Glomerular visceral epithelial cell (primary cell): Measurements from ENCODE around the gene KCNJ13.
"Not testable (repeated sequence)": the region's sequence is repeated elsewhere in the genome, so short reads cannot be mapped to it uniquely, and the experiment has no call there.

ENCODE experiments used
- DNase-seq: peaks from one replicate; pipeline ENCODE4 v3.0.0-alpha.2; 2016; ENCODE audit errors: extremely low spot score

KCNJ13 gene

DNA sequence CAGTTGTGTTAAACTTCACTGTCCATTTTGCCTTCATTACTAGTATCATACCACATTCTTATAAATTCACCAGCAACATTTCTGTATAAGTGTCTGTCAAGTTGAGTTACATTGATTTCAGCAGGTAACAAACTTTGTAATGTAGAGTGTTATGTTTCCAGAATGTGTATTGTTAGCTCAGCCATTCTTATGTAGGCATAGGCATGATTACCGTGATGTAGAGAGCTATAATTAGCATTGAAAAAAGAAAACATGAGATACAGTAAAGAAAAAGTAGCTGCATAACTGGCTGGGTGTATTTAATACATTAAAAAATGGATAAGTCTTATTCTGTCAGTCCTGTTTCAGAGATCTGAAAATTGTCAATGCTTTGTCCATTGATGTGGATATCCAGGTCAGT, 8.5 kb downstream of the KCNJ13 start:
- DNase-seq: no peak

DNA sequence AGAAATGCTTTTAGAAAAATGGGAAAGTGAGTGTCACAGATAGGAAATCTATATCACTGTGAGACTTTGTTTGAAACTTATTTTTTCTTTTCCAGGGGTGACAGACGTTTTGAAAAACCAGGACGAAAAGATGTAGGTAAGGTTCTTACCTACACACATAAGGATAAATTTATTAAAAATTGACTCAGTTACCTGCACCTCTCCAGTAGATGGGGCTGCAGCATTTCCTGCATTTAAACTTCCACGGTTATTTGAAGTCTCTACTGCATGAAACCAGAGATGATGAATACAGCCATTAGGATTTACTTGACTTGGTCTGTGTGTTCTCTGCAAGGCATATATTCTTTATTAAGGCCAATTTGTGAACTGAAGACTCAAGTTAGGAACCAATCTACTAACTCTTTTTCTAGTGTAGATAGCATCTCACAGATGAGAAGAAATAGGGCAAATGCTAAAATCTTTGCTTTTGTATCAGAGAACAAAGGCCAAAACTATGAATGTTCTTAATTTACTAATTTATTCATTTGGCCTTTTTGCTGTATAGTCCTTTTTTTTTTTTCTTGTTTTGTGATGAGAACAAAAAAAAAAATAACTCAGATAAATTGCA, 15.0 kb downstream of the KCNJ13 start:
- DNase-seq: peak; percentile 68

DNA sequence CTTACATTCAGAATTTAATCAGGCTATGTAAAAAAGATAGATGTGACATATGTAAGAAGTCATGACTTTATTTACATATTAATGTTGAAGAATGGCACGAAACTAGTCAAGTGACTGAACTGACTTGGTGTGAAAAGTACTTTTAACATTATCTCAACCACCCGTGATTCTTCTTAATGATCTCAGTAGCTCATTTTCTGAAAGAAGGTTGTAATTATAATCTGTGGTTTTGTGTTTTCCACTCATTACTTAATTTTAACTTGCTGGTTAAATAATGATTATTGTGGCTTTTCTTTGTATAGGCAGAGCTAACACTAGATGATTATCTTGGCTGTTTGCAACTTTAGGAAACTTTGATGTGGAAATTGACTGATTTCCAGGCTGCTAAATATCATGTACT, 18.5 kb downstream of the KCNJ13 start:
- DNase-seq: no peak

DNA sequence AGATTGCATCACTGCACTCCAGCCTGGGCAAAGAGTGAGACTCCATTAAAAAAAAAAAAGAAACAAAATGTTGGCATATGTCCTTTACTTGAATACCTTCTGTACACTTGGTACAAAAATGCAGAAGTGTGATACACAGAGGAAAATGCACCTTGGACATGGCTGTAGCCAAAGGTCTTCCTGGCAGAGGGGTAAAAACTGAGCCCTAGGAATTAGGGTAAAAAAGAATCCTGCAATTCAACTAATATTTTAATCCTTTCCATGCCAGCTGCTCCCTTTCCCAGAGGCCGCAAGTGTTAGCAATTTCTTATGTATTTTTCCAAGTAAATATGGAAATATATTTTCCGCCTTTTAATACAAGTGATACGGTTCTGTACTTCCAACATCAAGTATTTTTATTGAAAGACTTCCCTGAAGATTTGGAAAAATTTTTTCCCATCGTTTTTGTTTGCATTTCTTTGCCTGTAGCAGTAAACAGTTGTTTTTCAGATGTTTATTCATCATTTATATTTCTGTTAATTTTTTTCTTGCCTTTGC, 26.2 kb downstream of the KCNJ13 start:
- no peak for DNase-seq

DNA sequence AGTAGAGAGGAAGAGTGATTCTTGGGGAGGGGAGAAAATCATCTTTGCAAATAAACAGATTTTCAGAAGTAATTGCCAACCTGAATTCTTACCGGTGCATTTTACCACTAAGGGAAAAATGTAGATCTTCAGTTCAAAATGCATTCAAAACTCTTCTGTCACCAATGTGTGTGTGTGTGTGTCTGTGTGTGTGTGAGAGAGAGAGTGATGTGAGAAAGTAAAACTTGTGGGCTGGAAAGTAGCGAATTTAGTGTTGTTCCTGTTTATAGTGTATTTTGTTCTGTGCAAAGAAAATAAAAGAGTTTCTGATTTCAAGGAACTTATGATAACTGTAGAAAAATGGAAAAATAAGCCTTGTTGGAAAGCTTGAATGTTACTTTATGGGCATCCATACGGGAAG, 27.0 kb downstream of the KCNJ13 start:
- no peak for DNase-seq

DNA sequence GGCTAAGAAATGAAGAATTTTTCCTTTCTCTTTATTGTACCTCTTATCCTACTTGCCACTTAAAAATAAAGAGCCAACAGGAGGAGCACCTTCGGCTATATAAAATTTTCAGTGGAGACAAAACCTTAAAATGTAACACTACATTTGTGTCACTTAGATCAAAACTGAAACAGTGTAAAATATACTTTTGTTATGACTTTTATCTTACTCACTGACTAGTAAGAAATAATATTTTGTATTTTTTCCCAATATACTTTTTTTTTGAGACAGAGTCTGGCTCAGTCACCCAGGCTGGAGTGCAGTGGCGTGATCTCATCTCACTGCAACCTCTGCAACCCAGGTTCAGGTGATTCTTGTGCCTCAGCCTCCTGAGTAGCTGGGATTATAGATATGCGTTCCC, 28.3 kb downstream of the KCNJ13 start:
- no peak for DNase-seq

DNA sequence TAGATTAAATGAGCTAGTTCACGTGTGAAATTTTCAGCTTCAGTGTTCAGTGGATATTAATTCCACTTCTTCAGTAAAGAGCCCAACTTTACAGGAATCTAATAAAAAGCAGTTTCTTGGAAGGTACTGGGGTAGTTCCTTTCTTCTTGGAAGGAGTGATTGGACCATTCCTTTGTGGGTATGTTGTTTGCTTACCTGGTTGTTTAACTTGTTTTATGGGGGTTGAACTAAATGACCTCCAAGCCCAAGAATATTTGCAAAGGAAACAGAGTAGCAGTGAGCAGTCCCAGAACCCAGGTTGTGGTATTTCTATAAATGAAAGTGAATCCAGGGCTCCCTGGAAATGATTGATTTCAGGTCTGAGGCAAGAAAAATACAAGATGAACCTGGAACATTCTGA, 31.4 kb downstream of the KCNJ13 start:
- no peak for DNase-seq

DNA sequence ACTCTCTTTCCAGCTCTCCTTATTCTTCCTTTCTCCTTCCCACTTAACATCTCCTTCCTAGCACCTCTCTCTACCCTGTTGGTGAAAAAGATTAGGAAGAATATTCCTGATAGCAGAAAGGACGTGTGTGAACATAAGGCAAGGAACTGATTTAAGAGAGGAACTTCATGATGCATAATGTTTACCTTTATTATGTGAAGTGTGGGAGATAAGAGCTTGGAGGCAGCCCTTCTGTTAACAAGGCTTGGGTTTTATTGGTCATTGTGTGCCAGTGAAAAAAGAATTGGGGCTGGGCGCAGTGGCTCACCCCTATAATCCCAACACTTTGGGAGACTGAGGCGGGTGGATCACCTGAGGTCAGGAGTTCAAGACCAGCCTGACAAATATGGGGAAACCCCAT, 34.4 kb downstream of the KCNJ13 start:
- no peak for DNase-seq

DNA sequence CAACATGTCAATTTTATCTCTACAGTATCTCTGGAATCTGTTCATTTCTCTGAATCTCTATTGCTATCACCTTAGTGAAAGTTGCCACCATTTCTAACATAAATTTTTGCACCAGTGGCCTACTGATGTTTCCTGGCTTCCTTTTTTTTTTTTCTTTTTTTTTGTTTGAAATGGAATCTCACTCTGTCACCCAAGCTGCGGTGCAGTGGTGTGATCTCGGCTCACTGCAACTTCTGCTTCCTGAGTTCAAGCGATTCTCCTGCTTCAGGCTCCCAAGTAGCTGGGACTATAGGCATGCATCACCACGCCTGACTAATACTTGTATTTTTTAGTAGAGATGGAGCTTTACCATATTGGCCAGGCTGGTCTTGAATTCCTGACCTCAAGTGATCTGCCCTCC, 35.1 kb downstream of the KCNJ13 start:
- no peak for DNase-seq

DNA sequence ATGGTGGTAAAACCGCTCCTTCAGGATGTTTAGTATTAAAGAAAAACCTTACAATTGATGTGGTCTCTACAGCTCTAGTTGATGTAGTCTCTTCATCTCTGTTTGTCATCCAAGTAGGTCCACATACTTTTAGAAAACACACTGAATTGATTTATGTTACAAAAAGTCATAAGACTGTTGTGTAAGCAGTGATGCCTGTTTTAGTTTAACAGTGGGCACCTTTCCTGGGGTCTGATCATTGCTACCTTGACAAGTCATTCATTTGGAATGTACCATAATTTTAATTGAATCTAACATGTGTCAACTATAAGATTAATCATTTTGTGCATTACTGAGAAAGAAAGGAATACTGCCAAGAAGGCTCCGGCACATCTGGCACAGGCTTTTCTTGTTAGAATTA, 44.9 kb downstream of the KCNJ13 start:
- no peak for DNase-seq

DNA sequence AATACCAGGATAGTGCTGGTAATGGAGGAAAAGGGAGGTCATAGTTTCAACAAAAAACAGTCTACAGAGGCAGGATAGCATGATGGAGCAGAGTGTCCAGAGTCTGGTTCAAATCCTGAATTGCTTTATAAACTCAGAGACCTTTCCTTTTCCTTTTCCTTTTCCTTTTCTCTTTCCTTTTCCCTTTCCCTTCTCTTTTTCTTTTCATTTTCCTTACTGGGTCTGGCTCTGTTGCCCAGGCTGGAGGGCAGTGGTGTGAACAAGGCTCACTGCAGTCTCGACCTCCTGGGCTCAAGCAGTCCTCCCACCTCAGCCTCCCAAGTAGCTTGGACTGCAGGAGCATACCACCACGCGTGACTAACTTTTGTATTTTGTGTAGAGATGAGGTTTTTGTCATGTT, 47.6 kb downstream of the KCNJ13 start:
- no peak for DNase-seq

DNA sequence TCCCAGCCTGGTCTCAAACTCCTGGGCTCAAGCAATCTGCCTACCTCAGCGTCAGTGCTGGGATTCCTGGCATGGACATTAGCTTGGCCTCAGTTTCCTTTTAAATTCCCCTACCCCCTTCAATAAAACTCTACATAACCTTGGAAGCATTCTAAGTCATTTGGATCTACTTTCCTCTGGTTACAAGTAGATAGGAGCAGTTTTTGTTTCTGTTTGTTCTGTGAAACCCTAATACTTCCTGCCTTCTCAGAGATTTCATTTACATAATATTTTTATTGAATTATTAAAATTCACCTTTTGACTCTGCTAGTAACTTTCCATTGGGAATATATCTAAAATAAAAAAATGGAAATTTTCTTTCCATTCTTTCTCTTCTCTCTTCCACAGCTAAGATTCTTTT, 53.3 kb downstream of the KCNJ13 start:
- no peak for DNase-seq

DNA sequence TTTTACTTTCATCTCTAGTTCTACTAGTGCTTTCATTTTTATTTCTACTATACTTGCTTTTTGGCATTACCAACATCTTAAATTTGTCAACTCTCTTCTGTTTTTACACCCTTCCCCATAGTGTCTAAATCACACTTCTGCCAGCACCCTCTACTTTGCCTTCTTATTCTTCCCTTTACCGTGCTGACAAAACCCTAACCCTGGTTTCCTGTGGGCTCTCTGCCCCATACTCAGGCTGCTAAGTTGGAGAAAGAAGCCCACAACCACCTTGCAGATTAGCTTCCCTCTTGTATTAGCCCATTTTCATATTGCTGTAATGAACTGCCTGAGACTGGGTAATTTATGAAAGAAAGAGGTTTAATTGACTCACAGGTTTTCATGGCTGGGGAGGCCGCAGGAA, 54.5 kb downstream of the KCNJ13 start:
- no peak for DNase-seq

DNA sequence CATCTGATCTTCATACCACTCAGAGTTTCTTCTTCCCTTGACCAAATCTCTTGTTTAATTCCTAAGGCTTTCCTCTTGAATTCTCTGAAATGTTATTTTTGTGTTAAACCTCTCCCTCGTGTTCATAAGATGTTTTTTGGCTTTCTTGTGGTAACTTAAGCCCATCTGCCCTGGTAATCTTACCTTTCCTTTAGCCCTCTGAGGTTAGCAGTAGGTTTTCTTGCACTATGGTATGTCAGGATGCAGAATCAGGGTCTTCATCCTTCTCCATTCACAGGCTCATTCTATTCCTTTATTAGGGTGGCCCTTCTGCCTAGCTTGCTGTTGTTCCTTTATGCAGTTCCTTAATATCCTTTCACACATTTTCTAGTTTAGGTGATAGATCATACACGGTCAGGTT, 55.1 kb downstream of the KCNJ13 start:
- DNase-seq: no peak

DNA sequence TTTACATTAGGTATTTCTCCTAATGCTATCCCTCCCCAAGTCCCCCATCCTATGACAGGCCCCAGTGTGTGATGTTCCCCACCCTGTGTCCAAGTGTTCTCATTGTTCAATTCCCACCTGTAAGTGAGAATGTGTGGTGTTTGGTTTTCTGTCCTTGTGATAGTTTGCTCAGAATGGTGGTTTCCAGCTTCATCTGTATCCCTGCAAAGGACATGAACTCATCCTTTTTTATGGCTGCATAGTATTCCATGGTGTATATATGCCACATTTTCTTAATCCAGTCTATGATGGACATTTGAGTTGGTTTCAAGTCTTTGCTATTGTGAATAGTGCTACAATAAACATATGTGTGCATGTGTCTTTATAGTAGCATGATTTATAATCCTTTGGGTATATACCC, 56.3 kb downstream of the KCNJ13 start:
- not testable (repeated sequence) for DNase-seq
